Measurements from ENCODE around the gene NFILZ.

GRCh38 chr19:8640402-8641004 lies 10.1 kb downstream of the NFILZ start:
- TF ChIP-seq RARB (CRISPR knock-in tag; IDR thresholded peaks at IDR 0.05) (no peak), ZNF8 (CRISPR knock-in tag; IDR thresholded peaks at IDR 0.05) (no peak), ESRRG (CRISPR knock-in tag; IDR thresholded peaks at IDR 0.05) (no peak), ARNTL (CRISPR knock-in tag; IDR thresholded peaks at IDR 0.05; ENCODE audit: borderline replicate concordance, low read depth) (no peak), PPARA (CRISPR knock-in tag; IDR thresholded peaks at IDR 0.05; ENCODE audit: borderline replicate concordance) (no peak), CREB5 (CRISPR knock-in tag; IDR thresholded peaks at IDR 0.05; ENCODE audit: low read depth) (no peak)
